Measurements from ENCODE around the gene SLC1A3.
"Not testable (repeated sequence)": the region's sequence is repeated elsewhere in the genome, so short reads cannot be mapped to it uniquely, and the experiment has no call there.

SLC1A3 gene

GRCh38 chr5:36606428-36607113 lies at the start of gene SLC1A3:
Gene SLC1A3, plus strand, starts transcription at chr5:36606606. Its CDS starts 1,818 bp downstream, at chr5:36608424.
- peak; percentile 2 for DNase-seq

GRCh38 chr5:36558641-36559040 lies 47.8 kb upstream of the SLC1A3 start:
- no peak for DNase-seq

DNA sequence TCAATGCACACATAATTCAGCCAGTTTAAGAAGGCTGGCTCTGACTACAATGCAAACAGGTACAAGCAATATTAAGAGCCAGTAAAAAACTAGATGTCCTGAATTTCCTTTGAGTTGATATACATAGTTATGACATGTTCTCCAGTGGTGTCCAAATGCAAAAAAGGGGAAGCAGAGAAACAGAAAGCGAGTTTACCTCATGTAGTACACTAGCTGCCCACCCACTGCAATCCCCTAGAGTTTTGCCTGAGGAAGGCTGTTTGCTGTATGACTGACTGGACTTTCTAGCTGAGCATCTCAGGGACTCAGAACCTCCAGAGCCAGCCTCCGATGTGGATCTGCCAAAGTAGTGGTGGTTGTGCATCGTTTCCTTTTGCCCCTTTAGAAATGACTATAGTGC lies 44.8 kb upstream of the SLC1A3 start:
- DNase-seq = no peak

- DNase-seq = no peak
Observed at GRCh38 chr5:36569491-36569890, 36.9 kb upstream of the SLC1A3 start.

GRCh38 chr5:36570301-36571095 lies 35.9 kb upstream of the SLC1A3 start:
- no peak for DNase-seq

GRCh38 chr5:36571401-36572042 lies 34.9 kb upstream of the SLC1A3 start:
- no peak for DNase-seq

- no peak for DNase-seq
Observed at GRCh38 chr5:36573438-36573837, 33.0 kb upstream of the SLC1A3 start.

DNA sequence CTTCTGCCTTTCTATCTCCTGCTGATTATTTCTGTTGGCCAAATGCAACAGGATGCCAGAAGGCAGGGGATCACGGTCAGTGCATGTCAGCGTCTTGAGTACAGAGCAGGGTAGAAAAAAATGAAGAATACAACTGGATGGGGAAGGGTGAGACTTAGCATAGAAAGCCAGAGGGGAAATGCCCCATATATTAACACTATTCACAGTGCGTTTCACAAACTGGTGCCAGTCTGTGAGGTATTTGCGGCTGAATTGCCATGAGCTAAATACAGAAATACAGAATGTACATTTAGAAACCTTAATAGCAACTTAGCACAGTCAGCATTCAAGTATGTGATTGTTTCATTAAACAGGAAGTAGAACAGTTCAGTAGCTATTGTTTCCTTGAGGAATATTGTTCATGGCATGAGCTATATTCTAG lies 31.0 kb upstream of the SLC1A3 start:
- no peak for DNase-seq

DNA sequence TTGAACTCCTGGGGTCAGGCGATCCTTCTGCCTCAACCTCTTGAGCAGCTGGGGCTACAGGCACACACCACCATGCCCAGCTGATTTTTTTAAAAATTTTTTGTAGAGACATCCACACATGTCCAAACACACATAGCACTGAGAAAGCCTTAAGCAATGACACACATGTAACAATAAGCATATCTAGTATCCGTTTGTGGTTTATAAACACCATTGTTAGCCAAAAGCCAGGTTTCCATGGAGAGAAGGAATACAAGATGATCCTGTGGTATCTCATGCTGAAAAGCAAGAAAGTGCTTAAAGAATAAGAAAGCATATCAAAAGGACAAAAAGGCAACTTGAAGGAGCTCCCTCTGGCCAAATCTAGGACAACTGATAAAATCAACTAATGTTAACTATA lies 29.7 kb upstream of the SLC1A3 start:
- no peak for DNase-seq

DNA sequence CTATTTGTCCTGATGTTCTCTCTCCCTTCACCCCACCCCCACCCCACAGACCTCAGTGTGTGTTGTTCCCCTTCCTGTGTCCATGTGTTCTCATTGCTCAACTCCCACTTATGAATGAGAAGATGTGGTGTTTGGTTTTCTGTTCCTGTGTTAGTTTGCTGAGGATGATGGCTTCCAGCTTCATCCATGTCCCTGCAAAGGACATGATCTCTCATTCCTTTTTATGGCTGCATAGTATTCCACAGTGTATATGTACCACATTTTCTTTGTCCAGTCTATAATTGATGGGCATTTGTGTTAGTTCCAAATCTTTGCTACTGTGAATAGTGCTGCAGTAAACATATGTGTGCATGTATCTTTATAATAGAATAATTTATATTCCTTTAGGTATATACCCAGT lies 26.5 kb upstream of the SLC1A3 start:
- DNase-seq = not testable (repeated sequence)

DNA sequence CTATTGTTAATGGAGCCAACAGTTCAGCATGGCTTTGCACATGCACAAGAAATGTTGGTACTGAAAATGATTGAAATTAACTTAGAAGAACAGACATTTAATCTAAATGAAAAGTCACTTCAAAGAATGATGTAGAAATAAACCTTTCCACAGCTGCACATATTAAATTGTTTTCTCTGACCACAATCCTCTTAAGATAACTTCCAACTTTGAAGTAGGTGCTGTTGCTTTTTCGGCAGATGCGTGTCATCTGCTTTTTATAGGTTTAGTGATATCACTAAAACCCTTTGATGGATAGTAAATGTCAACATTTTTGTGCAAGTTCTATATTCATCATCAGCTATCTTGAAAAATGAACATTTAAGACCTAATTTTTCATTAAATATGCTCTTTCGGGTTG lies 25.3 kb upstream of the SLC1A3 start:
- no peak for DNase-seq

DNA sequence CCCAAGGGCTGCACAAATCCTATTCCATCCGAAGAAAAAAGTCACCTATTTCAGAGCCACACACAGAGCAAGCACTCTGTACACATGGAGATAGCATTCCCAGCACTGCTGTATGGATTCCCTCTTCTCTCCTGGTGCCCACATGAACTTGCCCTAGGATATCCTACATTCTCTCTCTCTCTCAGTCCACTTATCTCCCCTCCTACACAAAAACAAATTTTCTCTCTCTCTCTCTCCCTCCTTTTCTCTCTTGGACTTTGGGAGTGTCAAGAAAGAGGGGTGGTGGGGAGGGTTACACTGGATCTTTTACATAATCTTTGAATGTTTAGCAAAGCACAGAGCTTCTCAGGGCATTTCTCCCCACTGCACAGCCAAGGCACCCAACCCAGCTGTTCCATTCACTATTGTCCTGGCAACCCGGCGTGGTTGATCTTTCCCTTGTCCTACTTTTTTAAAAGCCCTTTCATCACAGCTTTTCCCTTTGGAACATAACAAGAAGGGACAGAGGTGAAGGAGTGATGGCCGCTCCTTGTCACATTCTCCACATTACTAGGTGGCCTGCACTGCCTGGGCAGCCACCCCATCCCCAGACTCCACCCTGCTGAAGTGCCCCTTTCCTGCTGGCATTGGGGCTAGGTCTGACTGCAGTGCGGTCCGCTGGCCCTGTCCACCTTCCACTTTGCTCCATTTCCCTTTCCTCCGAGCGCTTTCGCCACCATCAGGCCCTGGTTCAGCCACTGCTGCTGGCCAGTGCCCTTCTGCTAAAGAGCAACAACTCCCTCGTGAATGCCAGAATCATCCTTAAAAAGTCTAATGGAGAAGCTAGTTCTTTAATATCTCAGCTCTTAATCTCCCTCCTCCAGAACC lies 22.2 kb upstream of the SLC1A3 start:
- DNase-seq = no peak

- DNase-seq = no peak
Observed at GRCh38 chr5:36585701-36586100, 20.7 kb upstream of the SLC1A3 start.

- no peak for DNase-seq
Observed at GRCh38 chr5:36587354-36587753, 19.1 kb upstream of the SLC1A3 start.

DNA sequence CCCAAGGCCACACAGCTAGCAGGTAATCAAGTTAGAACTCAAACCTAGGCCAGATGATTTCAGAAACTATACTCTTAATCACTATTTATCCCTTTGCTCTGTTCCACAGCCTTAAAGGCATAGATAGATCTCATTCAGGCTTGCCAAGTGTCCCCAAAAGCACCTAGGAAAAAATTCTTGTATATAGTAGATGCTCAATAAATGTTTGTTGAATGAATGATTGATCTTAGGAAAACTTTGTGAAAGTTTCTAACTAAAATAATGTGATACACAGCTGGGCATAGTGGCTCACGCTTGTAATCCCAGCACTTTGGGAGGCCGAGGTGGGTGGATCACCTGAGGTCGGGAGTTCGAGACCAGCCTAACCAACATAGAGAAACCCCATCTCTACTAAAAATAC lies 16.7 kb upstream of the SLC1A3 start:
- DNase-seq = not testable (repeated sequence)

GRCh38 chr5:36590513-36591286 lies 15.7 kb upstream of the SLC1A3 start:
- no peak for DNase-seq

- no peak for DNase-seq
Observed at GRCh38 chr5:36593867-36594266, 12.5 kb upstream of the SLC1A3 start.

- no peak for DNase-seq
Observed at GRCh38 chr5:36596247-36596646, 10.2 kb upstream of the SLC1A3 start.

- no peak for DNase-seq
Observed at GRCh38 chr5:36596756-36597155, 9.7 kb upstream of the SLC1A3 start.

DNA sequence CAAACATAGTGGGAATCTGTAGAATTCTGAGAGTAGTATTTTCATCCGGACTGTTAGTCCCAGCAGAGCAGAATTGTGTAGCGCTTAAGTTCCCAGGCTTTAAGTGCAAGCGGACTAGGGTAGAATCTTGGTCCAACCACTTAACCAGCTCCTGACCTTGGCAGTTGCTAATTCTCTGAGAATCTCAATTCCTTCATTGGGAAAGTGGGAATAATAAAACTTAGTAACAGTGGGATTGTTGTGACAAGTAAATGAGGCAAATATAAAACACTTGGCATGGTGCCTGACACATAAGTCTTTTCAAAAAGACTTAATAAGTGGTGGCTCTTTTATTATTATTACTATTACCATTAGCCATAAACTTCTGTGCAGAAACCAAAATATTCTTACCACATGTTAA lies 8.4 kb upstream of the SLC1A3 start:
- DNase-seq = no peak

DNA sequence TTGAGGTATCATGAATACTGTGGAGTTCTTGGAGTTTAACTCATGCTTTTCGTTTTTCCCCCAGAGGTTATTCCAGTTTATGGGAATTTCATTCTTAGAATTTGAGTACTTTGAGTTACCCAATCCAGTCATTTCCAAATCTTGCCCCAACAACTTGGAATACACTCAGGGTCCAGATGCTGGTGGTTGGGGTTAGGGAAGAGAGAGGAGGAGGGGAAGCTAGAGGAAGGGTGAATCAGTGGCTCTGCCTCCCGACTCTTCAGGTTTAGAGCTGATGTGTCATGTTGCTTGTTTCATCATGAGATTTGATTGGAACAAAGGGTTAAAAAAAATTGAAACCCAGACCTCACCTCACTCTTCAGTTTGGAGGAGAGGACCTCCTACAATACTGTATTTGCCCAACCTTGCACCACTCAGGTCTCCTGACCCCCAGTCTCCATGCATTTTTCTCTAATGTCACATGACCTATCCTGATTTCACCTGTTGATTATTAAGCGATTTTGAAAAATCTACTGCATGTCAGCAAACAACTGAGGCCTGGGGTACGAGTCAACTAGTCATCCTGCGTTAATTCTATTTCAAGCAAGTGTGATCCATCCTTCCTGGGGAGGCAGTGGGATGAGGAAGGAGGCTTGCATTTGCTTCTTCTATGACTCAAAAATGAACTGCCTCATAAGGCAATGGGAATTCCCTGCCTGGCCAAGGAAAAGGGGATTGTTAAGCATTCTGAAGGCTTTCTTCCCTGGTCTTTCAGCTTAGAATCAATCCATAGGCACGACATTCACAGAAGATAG lies 6.2 kb upstream of the SLC1A3 start:
- no peak for DNase-seq
